H9 (cell line): ENCODE measurements around the gene KCNMB4. TPM values are rescaled to one million over a fixed set of nuclear protein-coding genes. Genes with fewer than 3 reads are reported as not detected.

ENCODE experiments used
- DNase-seq: peaks from one replicate; pipeline ENCODE4 v3.0.0-alpha.2; 2017
- H2AFZ ChIP-seq: one replicate; pipeline ENCODE4 v1.6.1; 2013; ENCODE audit warnings: mild to moderate bottlenecking, low read length, control low read depth, moderate library complexity
- H2AK5ac ChIP-seq: 2 replicates; pipeline ENCODE4 v1.6.1; 2013; ENCODE audit warnings: low read length, control low read depth, mixed read lengths; ENCODE audit not compliant: insufficient read length
- H2BK120ac ChIP-seq: one replicate; pipeline ENCODE4 v1.6.1; 2013; ENCODE audit warnings: low read depth, mild to moderate bottlenecking, low read length, control low read depth, inconsistent platforms; ENCODE audit not compliant: poor library complexity, severe bottlenecking
- H2BK12ac ChIP-seq: 2 replicates; pipeline ENCODE4 v1.6.1; 2013; ENCODE audit warnings: low read length, control low read depth, mixed read lengths, low read depth; ENCODE audit not compliant: insufficient read length
- H2BK15ac ChIP-seq: 2 replicates; pipeline ENCODE4 v1.6.1; 2013; ENCODE audit warnings: low read depth, low read length, control low read depth
- H2BK20ac ChIP-seq: one replicate; pipeline ENCODE4 v1.6.1; 2013; ENCODE audit warnings: low read depth, mild to moderate bottlenecking, low read length, control low read depth, inconsistent platforms; ENCODE audit not compliant: poor library complexity, severe bottlenecking
- H2BK5ac ChIP-seq: 2 replicates; pipeline ENCODE4 v1.6.1; 2013; ENCODE audit warnings: low read length, control low read depth, mixed read lengths; ENCODE audit not compliant: insufficient read length
- H3K14ac ChIP-seq: 2 replicates; pipeline ENCODE4 v1.6.1; 2013; ENCODE audit warnings: low read length, control low read depth; ENCODE audit not compliant: insufficient read depth
- H3K18ac ChIP-seq: 2 replicates; pipeline ENCODE4 v1.6.1; 2013; ENCODE audit warnings: low read depth, mild to moderate bottlenecking, mixed read lengths, low read length, control low read depth; ENCODE audit not compliant: insufficient read length
- H3K23ac ChIP-seq: 2 replicates; pipeline ENCODE4 v1.6.1; 2013; ENCODE audit warnings: low read length, control low read depth, mixed read lengths, low read depth; ENCODE audit not compliant: insufficient read length
- H3K23me2 ChIP-seq: 2 replicates; pipeline ENCODE4 v1.6.1; 2013; ENCODE audit warnings: low read depth, mild to moderate bottlenecking, mixed read lengths, low read length, control low read depth; ENCODE audit not compliant: insufficient read length, poor library complexity, severe bottlenecking
- H3K27ac ChIP-seq: 2 replicates; pipeline ENCODE4 v1.5.1; 2013; ENCODE audit warnings: low read length, control low read depth, mixed read lengths, low read depth; ENCODE audit not compliant: insufficient read length
- H3K27me3 ChIP-seq: 2 replicates; pipeline ENCODE4 v1.6.1; 2013; ENCODE audit warnings: low read length, control low read depth, inconsistent platforms; ENCODE audit not compliant: insufficient read depth
- H3K4ac ChIP-seq: 2 replicates; pipeline ENCODE4 v1.6.1; 2013; ENCODE audit warnings: low read depth, mild to moderate bottlenecking, control low read depth, inconsistent platforms, low read length, moderate library complexity
- H3K4me1 ChIP-seq: 2 replicates; pipeline ENCODE4 v1.6.1; 2013; ENCODE audit warnings: low read length, control low read depth, inconsistent platforms; ENCODE audit not compliant: insufficient read depth
- H3K4me2 ChIP-seq: 2 replicates; pipeline ENCODE4 v1.6.1; 2013; ENCODE audit warnings: low read length, control low read depth, mixed read lengths; ENCODE audit not compliant: insufficient read length, insufficient read depth
- H3K56ac ChIP-seq: 2 replicates; pipeline ENCODE4 v1.6.1; 2013; ENCODE audit warnings: low read depth, mild to moderate bottlenecking, mixed read lengths, low read length, control low read depth; ENCODE audit not compliant: insufficient read length
- H3K79me1 ChIP-seq: 2 replicates; pipeline ENCODE4 v1.6.1; 2013; ENCODE audit warnings: low read depth, mild to moderate bottlenecking, moderate library complexity, low read length, control low read depth, inconsistent platforms; ENCODE audit not compliant: insufficient read depth, poor library complexity, severe bottlenecking
- H3K79me2 ChIP-seq: 2 replicates; pipeline ENCODE4 v1.6.1; 2013; ENCODE audit warnings: low read length, control low read depth, inconsistent platforms; ENCODE audit not compliant: insufficient read depth
- H3K9ac ChIP-seq: 2 replicates; pipeline ENCODE4 v1.6.1; 2013; ENCODE audit warnings: low read length, control low read depth, mixed read lengths; ENCODE audit not compliant: insufficient read length; ENCODE audit errors: extremely low read depth
- H3K9me3 ChIP-seq: one replicate; pipeline ENCODE4 v1.6.1; 2013; ENCODE audit warnings: low read depth, low read length, inconsistent platforms; ENCODE audit not compliant: control insufficient read depth
- H3T11ph ChIP-seq: one replicate; pipeline ENCODE4 v1.6.1; 2013; ENCODE audit warnings: mild to moderate bottlenecking, low read length, control low read depth, inconsistent platforms
- H4K20me1 ChIP-seq: one replicate; pipeline ENCODE4 v1.6.1; 2013; ENCODE audit not compliant: control insufficient read depth, insufficient read length, insufficient read depth
- H4K5ac ChIP-seq: 2 replicates; pipeline ENCODE4 v1.6.1; 2013; ENCODE audit warnings: low read depth, mild to moderate bottlenecking, mixed read lengths, low read length, control low read depth; ENCODE audit not compliant: insufficient read length
- H4K8ac ChIP-seq: replicated peaks from 2 replicates; pipeline ENCODE4 v1.6.1; 2013; ENCODE audit warnings: low read length, control low read depth, mixed read lengths, low read depth; ENCODE audit not compliant: insufficient read length
- H4K91ac ChIP-seq: 2 replicates; pipeline ENCODE4 v1.6.1; 2013; ENCODE audit warnings: low read depth, mild to moderate bottlenecking, moderate library complexity, mixed read lengths, low read length, control low read depth; ENCODE audit not compliant: insufficient read length
- H3K27ac Mint-ChIP-seq, 3 experiments: 2 replicates in 2 of 3; 3 replicates in 1 of 3; pipeline ENCODE4 v1.8.0; 2020 to 2021; ENCODE audit warnings: mixed read lengths in 3 of 3, mild to moderate bottlenecking in 1 of 3, moderate library complexity in 1 of 3
- H3K27me3 Mint-ChIP-seq: 2 replicates; pipeline ENCODE4 v1.8.0; 2021; ENCODE audit warnings: low read depth, mild to moderate bottlenecking, moderate library complexity, mixed read lengths
- H3K36me3 Mint-ChIP-seq, 3 experiments: 2 replicates in 2 of 3; 3 replicates in 1 of 3; pipeline ENCODE4 v1.8.0; 2020 to 2021; ENCODE audit warnings: low read depth in 3 of 3, mixed read lengths in 3 of 3; ENCODE audit not compliant: insufficient read depth in 1 of 3
- H3K4me1 Mint-ChIP-seq, 2 experiments: 2 replicates each; pipeline ENCODE4 v1.8.0; 2020; ENCODE audit warnings: mixed read lengths in 2 of 2
- H3K4me3 Mint-ChIP-seq, 2 experiments: 2 replicates in 1 of 2; 3 replicates in 1 of 2; pipeline ENCODE4 v1.8.0; 2020 to 2021; ENCODE audit warnings: mild to moderate bottlenecking in 2 of 2, mixed read lengths in 2 of 2, moderate library complexity in 1 of 2
- H3K9me3 Mint-ChIP-seq, 2 experiments: 2 replicates in 1 of 2; 3 replicates in 1 of 2; pipeline ENCODE4 v1.8.0; 2020; ENCODE audit warnings: mild to moderate bottlenecking in 2 of 2, mixed read lengths in 2 of 2, moderate library complexity in 1 of 2
- WGBS: extraction: QIAGEN DNeasy Blood & Tissue Kit; methylation state at CpG from one replicate; pipeline ENCODE4 v1.1.7; 2013; ENCODE audit warnings: missing lambda C conversion rate, low lambda C conversion rate, mixed read lengths; ENCODE audit not compliant: insufficient read length; ENCODE audit errors: extremely low coverage; 5-methylcytosine and 5-hydroxymethylcytosine counted together
- total RNA-seq: library from RNA; stranded (reverse); gene quantifications from 2 replicates; pipeline ENCODE4 v1.2.1, GENCODE V29; 2021
- TF ChIP-seq, protein P1 (sequence below): fragments of 200-600 bp; sonication (generic); conservative IDR thresholded peaks from 3 replicates; pipeline ENCODE4 v1.8.0; 2021; ENCODE audit warnings: antibody characterized with exemption, mild to moderate bottlenecking

Gene KCNMB4
- total RNA-seq, 1 experiment from 2014 or later = 16.2 TPM

DNA sequence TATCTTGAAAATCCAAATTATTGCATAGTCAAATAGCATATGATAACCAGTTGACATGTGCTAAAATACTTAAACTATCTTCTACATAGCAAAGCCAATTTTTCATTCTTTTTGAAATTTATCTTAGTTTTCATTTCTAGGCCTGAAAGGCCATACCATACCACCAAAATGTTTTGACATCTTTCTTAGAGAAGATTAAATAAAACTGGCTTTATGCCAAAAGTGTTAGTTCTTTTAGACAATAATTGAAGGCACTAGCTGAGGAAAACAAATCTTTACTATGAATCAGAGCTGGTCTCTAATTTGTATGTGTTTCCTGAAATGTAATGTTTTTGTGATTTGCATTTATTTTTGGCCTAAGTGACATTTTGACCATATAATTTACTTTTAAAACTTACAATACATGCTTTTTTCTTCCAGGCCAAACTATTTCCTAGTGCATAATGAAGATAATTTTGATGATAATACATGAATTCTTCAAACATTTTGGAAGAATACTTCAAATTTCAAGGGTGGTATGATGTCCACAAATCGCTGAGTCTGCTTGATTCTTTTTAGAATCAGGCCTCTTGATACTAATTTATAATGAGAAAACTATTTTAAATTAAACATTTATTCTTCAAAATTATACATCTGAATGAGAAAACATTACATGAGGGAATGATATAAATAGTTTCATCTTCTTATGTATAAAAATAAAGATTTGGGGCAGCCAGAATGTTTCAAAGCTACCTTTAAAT, 6.5 kb upstream of the KCNMB4 start:
- H2AK5ac ChIP-seq = no peak overlapping the region
- no peak overlapping the region for H4K8ac ChIP-seq
- no peaks in the 10 kb centered on the region for H3K9me3 Mint-ChIP-seq
- no peak for DNase-seq
- peaks cover 1% of the 10 kb centered on the region for H3K27me3 Mint-ChIP-seq
- no peak overlapping the region for H3K27ac ChIP-seq
- no peak overlapping the region for H3K4me3 Mint-ChIP-seq
- H3K4ac ChIP-seq = no peak overlapping the region
- H2BK5ac ChIP-seq = no peak overlapping the region
- no peaks in the 10 kb centered on the region for H3K79me1 ChIP-seq
- H4K5ac ChIP-seq = no peak overlapping the region
- H4K20me1 ChIP-seq = no peaks in the 10 kb centered on the region
- H3T11ph ChIP-seq = no peak overlapping the region
- H2AFZ ChIP-seq = no peak overlapping the region
- H3K27ac Mint-ChIP-seq = no peak overlapping the region
- H3K23me2 ChIP-seq = no peaks in the 10 kb centered on the region
- H2BK12ac ChIP-seq = no peak overlapping the region
- no peak overlapping the region for H2BK15ac ChIP-seq
- no CpG with 5 or more reads among the region's 1 CpG for WGBS
- H3K18ac ChIP-seq = no peak overlapping the region
- no peaks in the 10 kb centered on the region for H3K9me3 ChIP-seq
- no peak overlapping the region for H4K91ac ChIP-seq
- TF ChIP-seq, protein P1, sequence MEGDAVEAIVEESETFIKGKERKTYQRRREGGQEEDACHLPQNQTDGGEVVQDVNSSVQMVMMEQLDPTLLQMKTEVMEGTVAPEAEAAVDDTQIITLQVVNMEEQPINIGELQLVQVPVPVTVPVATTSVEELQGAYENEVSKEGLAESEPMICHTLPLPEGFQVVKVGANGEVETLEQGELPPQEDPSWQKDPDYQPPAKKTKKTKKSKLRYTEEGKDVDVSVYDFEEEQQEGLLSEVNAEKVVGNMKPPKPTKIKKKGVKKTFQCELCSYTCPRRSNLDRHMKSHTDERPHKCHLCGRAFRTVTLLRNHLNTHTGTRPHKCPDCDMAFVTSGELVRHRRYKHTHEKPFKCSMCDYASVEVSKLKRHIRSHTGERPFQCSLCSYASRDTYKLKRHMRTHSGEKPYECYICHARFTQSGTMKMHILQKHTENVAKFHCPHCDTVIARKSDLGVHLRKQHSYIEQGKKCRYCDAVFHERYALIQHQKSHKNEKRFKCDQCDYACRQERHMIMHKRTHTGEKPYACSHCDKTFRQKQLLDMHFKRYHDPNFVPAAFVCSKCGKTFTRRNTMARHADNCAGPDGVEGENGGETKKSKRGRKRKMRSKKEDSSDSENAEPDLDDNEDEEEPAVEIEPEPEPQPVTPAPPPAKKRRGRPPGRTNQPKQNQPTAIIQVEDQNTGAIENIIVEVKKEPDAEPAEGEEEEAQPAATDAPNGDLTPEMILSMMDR = no peak
- no peaks in the 10 kb centered on the region for H3K79me2 ChIP-seq
- no peak overlapping the region for H3K56ac ChIP-seq
- peaks cover under 1 to 4% (median 2%) of the 10 kb centered on the region in 3 experiments; a peak in 6 of 7 replicates for H3K36me3 Mint-ChIP-seq
- H3K4me2 ChIP-seq = no peak overlapping the region
- no peaks in the 10 kb centered on the region for H3K27me3 ChIP-seq
- H2BK120ac ChIP-seq = no peak overlapping the region
- H3K4me1 ChIP-seq = no peaks in the 10 kb centered on the region
- H3K23ac ChIP-seq = no peak overlapping the region
- no peak overlapping the region for H3K9ac ChIP-seq
- H3K14ac ChIP-seq = no peak overlapping the region
- H2BK20ac ChIP-seq = no peak overlapping the region
- H3K4me1 Mint-ChIP-seq = peaks cover 7 to 15% of the 10 kb centered on the region in 2 experiments
